Gastrocnemius medialis (tissue), 4 donors: Measurements from ENCODE around the gene BOLA2. TPM values are rescaled to one million over a fixed set of nuclear protein-coding genes. Genes with fewer than 3 reads are reported as not detected.
"Not testable (repeated sequence)": the region's sequence is repeated elsewhere in the genome, so short reads cannot be mapped to it uniquely, and the experiment has no call there.

Experiments used
- ATAC-seq, 2 donors: fragments of 150-250 bp; one replicate each; pipeline ENCODE4 v1.9.1; 2016
- DNase-seq, 2 donors: peaks; one replicate each; pipeline ENCODE4 v3.0.0-alpha.2; 2019
- H3K27ac ChIP-seq, 4 donors: fragments of 200-600 bp; sonication (generic); 1 replicate in 1 of 4; 2 replicates in 3 of 4; pipeline ENCODE4 v1.5.1; 2016 to 2018; ENCODE audit warnings: mild to moderate bottlenecking in 2 of 4, moderate library complexity in 1 of 4
- H3K27me3 ChIP-seq, 3 donors: fragments of 200-600 bp; sonication (generic) in 2 of 3; 1 replicate in 1 of 3; 2 replicates in 2 of 3; pipeline versions ENCODE4 v1.5.1 to v1.6.0; 2016 to 2019; ENCODE audit warnings: mild to moderate bottlenecking in 1 of 3, moderate library complexity in 1 of 3
- H3K36me3 ChIP-seq, 2 donors: fragments of 200-600 bp; sonication (generic) in 1 of 2; one replicate each; pipeline ENCODE4 v1.5.1; 2017 to 2018
- H3K4me1 ChIP-seq, 2 donors: fragments of 200-600 bp; sonication (generic) in 1 of 2; one replicate each; pipeline ENCODE4 v1.5.1; 2016 to 2017; ENCODE audit warnings: mild to moderate bottlenecking in 2 of 2
- H3K4me3 ChIP-seq, 4 donors: fragments of 200-600 bp; sonication (generic) in 3 of 4; 1 replicate in 1 of 4; 2 replicates in 3 of 4; pipeline ENCODE4 v1.5.1; 2016 to 2019; ENCODE audit warnings: mild to moderate bottlenecking in 2 of 4
- H3K9me3 ChIP-seq, 3 donors: fragments of 200-600 bp; sonication (generic) in 2 of 3; 1 replicate in 1 of 3; 2 replicates in 2 of 3; pipeline ENCODE4 v1.5.1; 2016 to 2019
- in situ Hi-C, 4 donors: fragments of 200-750 bp; cut with MboI; loops; one replicate each; pipeline versions ENCODE4 v1.15.0 to v1.8.0; 2017; ENCODE audit warnings: low sequenced_read_pairs in 4 of 4
- intact Hi-C: fragments of 100-400 bp; cut with DNase I; formaldehyde crosslinking; loops from one replicate; pipeline ENCODE4 v1.15.1; 2023; ENCODE audit warnings: low total_unique reads
- total RNA-seq, 4 donors: library from RNA; depleted of rRNA; stranded (reverse); fragments of >200 nt; gene quantifications; one replicate each; pipeline versions ENCODE4 v1.1.0 to v1.2.3, GENCODE V29; 2016

The BOLA2 gene
- total RNA-seq, 4 donors from 2014 or later = 3.3 to 17.6 (median 9.7) TPM

DNA sequence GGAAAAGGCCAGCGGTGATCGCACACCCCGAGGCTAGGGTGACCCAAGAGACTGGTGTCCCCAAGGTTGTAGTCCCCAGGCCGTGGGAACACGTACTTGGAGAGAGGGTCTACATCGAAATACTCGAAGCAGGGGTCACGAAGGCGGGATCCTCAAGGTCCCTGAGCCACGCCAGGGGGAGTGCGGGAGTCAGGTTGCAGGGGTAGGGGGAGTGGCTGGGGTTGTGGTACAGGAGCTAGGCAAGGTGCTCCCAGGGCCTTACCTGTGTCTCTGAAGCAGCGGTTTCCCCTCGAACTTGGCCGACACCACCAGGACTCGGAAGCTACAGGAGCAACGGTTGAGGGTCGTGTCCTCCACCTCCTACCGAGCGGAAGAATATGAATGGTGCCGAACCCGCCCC, 397 bp downstream of the BOLA2 start:
- ATAC-seq = peak; percentile 10 to 14
- intact Hi-C loops, H3K27ac ChIP-seq, H3K9me3 ChIP-seq, H3K4me1 ChIP-seq, in situ Hi-C loops, H3K27me3 ChIP-seq, H3K4me3 ChIP-seq, DNase-seq, H3K36me3 ChIP-seq: not testable (repeated sequence)

DNA sequence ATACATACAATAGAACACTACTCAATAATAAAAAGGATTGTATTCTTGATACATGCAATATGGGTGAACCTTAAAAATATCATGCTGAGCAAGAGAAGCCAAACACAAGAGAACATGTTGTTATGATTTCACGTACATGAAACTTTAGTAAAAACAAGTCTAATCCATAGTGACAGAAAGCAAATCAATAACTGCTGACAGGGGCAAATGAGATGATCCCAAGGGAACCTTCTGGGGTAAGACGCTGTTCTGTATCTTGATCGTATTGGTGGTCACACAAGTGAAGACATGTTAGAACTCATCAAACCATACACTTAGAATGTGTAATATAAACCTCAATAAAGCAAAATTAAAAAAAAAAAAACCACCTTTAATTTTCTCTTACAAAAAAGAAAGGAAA, 28.8 kb downstream of the BOLA2 start:
- ATAC-seq, H3K27me3 ChIP-seq, H3K4me1 ChIP-seq, intact Hi-C loops, H3K27ac ChIP-seq, H3K36me3 ChIP-seq, DNase-seq, in situ Hi-C loops, H3K9me3 ChIP-seq, H3K4me3 ChIP-seq: not testable (repeated sequence)

DNA sequence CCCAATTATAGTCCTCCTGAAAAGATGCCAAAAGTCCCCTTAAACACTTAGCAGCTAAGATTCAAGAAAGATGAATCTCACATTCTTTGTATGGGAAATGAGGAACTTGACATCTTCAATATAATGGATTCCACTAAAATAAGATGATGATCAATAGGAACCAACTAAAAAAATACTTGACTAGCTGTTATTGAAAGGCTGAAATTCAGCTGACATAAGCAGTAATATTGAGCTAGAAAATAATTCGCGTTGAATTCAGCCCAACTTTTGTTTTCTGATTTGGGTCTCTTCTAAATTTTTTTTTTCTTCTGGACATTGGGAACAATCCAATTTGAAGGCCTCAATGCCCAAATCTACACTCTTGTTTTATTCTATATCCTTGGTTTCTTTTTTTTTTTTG, 30.6 kb downstream of the BOLA2 start:
- ATAC-seq, H3K27ac ChIP-seq, in situ Hi-C loops, DNase-seq, H3K36me3 ChIP-seq, H3K4me1 ChIP-seq, H3K4me3 ChIP-seq, H3K27me3 ChIP-seq, intact Hi-C loops, H3K9me3 ChIP-seq: not testable (repeated sequence)

DNA sequence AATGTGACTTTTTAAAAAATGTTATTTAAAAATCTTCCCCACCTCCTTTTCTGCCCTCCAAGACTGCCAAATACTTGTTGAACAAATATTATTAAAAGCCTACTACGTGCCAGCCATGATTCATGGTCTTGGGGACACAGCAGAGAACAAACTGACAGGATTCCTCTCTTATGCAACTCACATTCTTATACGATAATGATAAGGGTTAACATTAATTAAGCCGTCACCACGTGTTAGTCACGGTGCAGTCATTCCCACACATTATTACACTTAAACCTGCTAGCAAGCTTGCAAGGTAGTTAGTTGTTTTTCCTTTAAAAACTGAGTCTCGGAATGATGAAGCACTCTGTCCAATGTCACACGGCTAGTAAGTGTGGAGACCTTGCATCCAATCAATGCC, 48.9 kb downstream of the BOLA2 start:
- intact Hi-C loops = not testable (repeated sequence)

More for the DNA sequence above, 48.9 kb downstream of the BOLA2 start:
- H3K27me3 ChIP-seq, H3K4me3 ChIP-seq, in situ Hi-C loops, DNase-seq, H3K4me1 ChIP-seq, ATAC-seq, H3K9me3 ChIP-seq, H3K36me3 ChIP-seq, H3K27ac ChIP-seq: not testable (repeated sequence)

Other genes with a start within 250 kb of the BOLA2 start
- 1 to 10 TPM in 1 of 4 donors, under 1 TPM in 2, not detected in 1; 0.07 to 1.5 (median 0.40) TPM for gene NPIPB11, start 47.6 kb downstream of the BOLA2 start, total RNA-seq
- gene SLX1B, start 182 bp upstream of the BOLA2 start, total RNA-seq = 10 to 100 TPM; 31.6 to 57.4 (median 39.7) TPM
- gene SULT1A4, start 5.6 kb upstream of the BOLA2 start, total RNA-seq = 1 to 10 TPM; 2.9 to 9.7 (median 7.5) TPM
- 10 to 100 TPM in 2 of 4 donors, 1 to 10 TPM in 2; 6.8 to 28.2 (median 11.5) TPM for gene NPIPB12, start 52.1 kb upstream of the BOLA2 start, total RNA-seq
- gene SPN, start 208.9 kb upstream of the BOLA2 start, total RNA-seq = under 1 TPM in 3 of 4 donors, not detected in 1; 0.12 to 0.88 (median 0.84) TPM
- gene QPRT, start 224.8 kb upstream of the BOLA2 start, total RNA-seq = 1 to 10 TPM in 2 of 4 donors, under 1 TPM in 2; 0.78 to 2.5 (median 1.5) TPM